ENCODE results near the gene COMMD1.

DNA sequence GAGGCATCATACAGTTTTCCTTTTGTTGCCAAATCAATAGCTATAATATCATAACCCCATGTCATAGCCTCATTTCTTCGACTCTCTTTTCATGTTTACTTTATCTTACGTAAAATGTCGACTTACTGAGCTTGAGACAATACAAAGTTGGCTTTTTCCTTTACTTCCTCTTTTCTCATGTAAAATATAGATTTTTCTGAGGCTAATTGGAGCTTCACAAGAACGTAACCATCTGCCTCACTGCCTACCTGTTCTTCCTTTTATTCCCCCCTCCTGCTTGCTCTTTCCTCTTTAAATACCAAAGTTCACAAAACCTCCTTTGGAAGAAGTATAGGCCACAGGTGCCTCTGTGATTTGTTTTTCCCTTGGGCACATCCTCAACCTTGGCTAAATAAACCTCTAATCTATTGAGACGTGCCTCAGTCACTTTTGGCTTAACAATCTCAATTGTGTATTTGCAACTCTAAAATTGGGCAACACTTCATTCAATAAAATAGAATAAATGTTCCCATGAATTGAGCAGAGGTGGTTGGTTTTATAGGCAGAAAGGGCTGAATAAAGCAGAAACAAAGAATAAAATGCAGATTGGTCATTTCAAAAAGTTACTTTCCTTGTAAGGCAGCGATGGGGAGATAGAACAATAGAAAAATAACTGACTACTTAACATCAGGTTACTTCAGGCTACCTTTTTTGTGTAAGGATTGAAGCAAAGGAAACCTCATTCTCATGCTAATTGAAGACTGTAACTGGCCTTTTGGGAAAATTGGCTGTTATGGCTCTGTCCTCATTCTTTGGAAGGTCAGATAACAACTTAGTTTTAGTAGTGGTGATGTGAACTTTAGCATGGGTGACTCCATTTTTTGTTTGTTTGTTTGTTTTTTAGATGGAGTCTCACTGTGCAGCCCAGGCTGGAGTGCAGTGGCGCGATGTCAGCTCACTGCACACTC is 21.3 kb downstream of the COMMD1 start:
- TF ChIP-seq ZC3H10 (CRISPR knock-in tag; IDR thresholded peaks at IDR 0.05) (no peak), ZFP3 (CRISPR knock-in tag; IDR thresholded peaks at IDR 0.05) (no peak)

All from SK-N-SH treated with all-trans-retinoic acid at 6 μM for 48 hours (cell line).